Common myeloid progenitor, CD34-positive (primary cell): ENCODE data around the gene SACM1L.

Source experiments
- CTCF ChIA-PET: fragments of 350-600 bp; sonication (Branson Sonifier 250); formaldehyde crosslinking; loops from one replicate; lab custom pipeline; 2021; ENCODE audit warnings: antibody characterized with exemption; lab: Charles Lee
- POLR2A ChIA-PET: fragments of 350-600 bp; sonication (Branson Sonifier 250); formaldehyde crosslinking; loops from one replicate; lab custom pipeline; 2021; ENCODE audit warnings: antibody characterized with exemption; lab: Charles Lee
- DNase-seq, 3 donors: peaks; one replicate each; pipeline versions ENCODE4 v3.0.0 to v3.0.0-alpha.2; 2013
- H3K27ac ChIP-seq, 2 experiments: 1 replicate in 1 of 2; 2 replicates in 1 of 2; pipeline ENCODE4 v1.7.0; 2013; ENCODE audit warnings: inconsistent platforms in 2 of 2, low read length in 2 of 2, mild to moderate bottlenecking in 2 of 2, low read depth in 1 of 2, moderate library complexity in 1 of 2; ENCODE audit not compliant: severe bottlenecking in 2 of 2, insufficient read depth in 1 of 2, poor library complexity in 1 of 2
- H3K27me3 ChIP-seq, 5 experiments: replicated peaks in 2 of 5; 1 replicate in 3 of 5; 2 replicates in 2 of 5; pipeline versions ENCODE4 v1.6.1 to v1.7.0; 2013; ENCODE audit warnings: low read length in 4 of 5, mild to moderate bottlenecking in 2 of 5, moderate library complexity in 2 of 5, inconsistent platforms in 1 of 5; ENCODE audit not compliant: insufficient read depth in 5 of 5, control insufficient read depth in 4 of 5
- H3K36me3 ChIP-seq, 4 experiments: 1 replicate in 2 of 4; 2 replicates in 2 of 4; pipeline versions ENCODE4 v1.6.1 to v1.7.0; 2013; ENCODE audit warnings: low read length in 3 of 4, control low read depth in 1 of 4, mild to moderate bottlenecking in 1 of 4; ENCODE audit not compliant: control insufficient read depth in 4 of 4, insufficient read depth in 4 of 4
- H3K4me1 ChIP-seq, 4 experiments: 1 replicate in 3 of 4; 2 replicates in 1 of 4; pipeline versions ENCODE4 v1.6.1 to v1.7.1; 2013; ENCODE audit warnings: low read length in 3 of 4, mild to moderate bottlenecking in 3 of 4, control low read depth in 1 of 4, inconsistent platforms in 1 of 4, moderate library complexity in 1 of 4; ENCODE audit not compliant: control insufficient read depth in 4 of 4, insufficient read depth in 4 of 4; ENCODE audit errors: control extremely low read depth in 1 of 4
- H3K4me3 ChIP-seq, 7 experiments: 1 replicate in 4 of 7; 2 replicates in 3 of 7; pipeline versions ENCODE4 v1.5.1 to v1.7.0; 2013; ENCODE audit warnings: mild to moderate bottlenecking in 7 of 7, low read length in 6 of 7, moderate library complexity in 6 of 7, inconsistent platforms in 2 of 7, low read depth in 2 of 7, control low read depth in 1 of 7; ENCODE audit not compliant: insufficient read depth in 4 of 7, control insufficient read depth in 1 of 7; ENCODE audit errors: extremely low read depth in 1 of 7
- H3K9me3 ChIP-seq, 5 experiments: 1 replicate in 4 of 5; 2 replicates in 1 of 5; pipeline versions ENCODE4 v1.6.1 to v1.7.1; 2013; ENCODE audit warnings: low read length in 4 of 5, mild to moderate bottlenecking in 2 of 5, inconsistent platforms in 1 of 5, low read depth in 1 of 5, moderate library complexity in 1 of 5; ENCODE audit not compliant: control insufficient read depth in 4 of 5, insufficient read depth in 2 of 5; ENCODE audit errors: control extremely low read depth in 1 of 5
- WGBS: methylation state at CpG from one replicate; pipeline ENCODE4 v1.1.5; 2013; ENCODE audit not compliant: insufficient coverage; 5-methylcytosine and 5-hydroxymethylcytosine counted together

SACM1L gene

DNA sequence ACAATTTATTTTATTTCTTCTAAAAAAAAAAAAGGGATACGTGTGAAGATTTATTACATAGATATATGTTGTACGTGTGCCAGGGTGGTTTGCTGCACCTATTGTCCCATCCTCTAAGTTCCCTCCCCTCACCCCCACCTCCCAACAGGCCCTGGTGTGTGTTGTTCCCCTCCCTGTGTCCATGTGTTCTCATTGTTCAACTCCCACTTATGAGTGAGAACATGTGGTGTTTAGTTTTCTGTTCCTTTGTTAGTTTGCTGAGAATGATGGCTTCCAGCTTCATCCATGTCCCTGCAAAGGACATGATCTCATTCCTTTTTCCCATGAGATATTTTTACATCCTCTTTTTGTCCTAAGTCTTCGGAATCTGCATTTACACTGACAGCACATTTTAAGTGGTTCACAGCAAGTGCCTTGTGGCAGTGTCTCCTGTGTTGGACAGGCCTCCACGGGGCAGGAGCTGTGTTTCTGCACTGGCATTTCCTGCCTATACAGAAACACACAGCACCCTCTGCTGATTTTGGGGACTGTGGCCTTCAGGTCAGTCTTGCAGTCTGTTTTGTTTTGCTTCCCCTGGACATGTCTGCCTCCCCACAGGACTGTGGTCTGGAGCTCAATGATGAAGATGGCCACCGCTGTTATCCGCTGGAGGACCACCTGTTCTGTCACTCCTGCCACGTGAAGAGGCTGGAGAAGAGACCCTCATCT, 12.7 kb upstream of the SACM1L start:
- ChIA-PET POLR2A (no interaction called here), CTCF (interaction anchor here (0.8 to 5.4 kb wide), 4 partner anchors 9 to 169 kb away, joined by 3 to 42 read pairs (median 4); no protein-coding TSS in a partner anchor)

DNA sequence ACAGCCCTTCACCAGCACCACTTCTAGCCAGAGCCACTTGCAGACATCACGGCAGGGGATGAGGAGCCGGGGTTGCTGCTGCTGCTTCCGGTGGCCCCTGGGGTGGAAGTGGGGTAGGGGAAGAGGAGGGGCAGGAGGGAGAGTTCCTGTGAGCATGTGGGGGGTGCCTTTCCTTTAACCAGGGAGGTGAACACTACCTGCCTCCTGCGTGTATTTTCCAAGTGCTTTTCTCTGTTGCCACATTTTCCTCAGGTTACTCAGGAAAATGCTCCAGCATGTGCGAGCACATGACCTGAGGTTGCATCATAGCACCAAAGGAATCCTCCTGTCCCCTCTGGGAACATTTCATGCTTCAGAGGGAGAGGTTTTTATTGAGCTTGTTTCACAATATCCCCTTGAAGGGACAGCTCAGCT, 12.2 kb upstream of the SACM1L start:
- H3K27ac ChIP-seq = peak overlapping the region in 1 of 2 experiments; percentile 25
- H3K4me3 ChIP-seq = peak overlapping the region in 3 of 7 experiments; percentile 0 to 58 (median 20)
- peaks cover 7 to 57% (median 37%) of the 10 kb centered on the region in 4 experiments for H3K36me3 ChIP-seq
- ChIA-PET POLR2A (no interaction called here), CTCF (interaction anchor here (0.8 to 5.4 kb wide), 8 partner anchors 10 to 169 kb away, joined by 3 to 42 read pairs (median 4); no protein-coding TSS in a partner anchor)
- peaks cover 8 to 42% (median 27%) of the 10 kb centered on the region in 4 experiments for H3K4me1 ChIP-seq
- WGBS = 0% methylated on average over 1 of the region's 5 CpGs
- H3K27me3 ChIP-seq = no peaks in the 10 kb centered on the region
- DNase-seq = peak in 2 of 3 donors; percentile 58 to 74
- no peaks in the 10 kb centered on the region for H3K9me3 ChIP-seq

More for the DNA sequence above, 12.7 kb upstream of the SACM1L start:
- H3K27ac ChIP-seq = peak overlapping the region in 1 of 2 experiments; percentile 25
- DNase-seq = no peak
- H3K9me3 ChIP-seq = no peaks in the 10 kb centered on the region
- peaks cover 8 to 42% (median 27%) of the 10 kb centered on the region in 4 experiments for H3K4me1 ChIP-seq
- 40% methylated on average over 5 of the region's 7 CpGs for WGBS
- H3K27me3 ChIP-seq = no peaks in the 10 kb centered on the region
- peak overlapping the region in 3 of 7 experiments; percentile 0 to 58 (median 20) for H3K4me3 ChIP-seq
- H3K36me3 ChIP-seq = peaks cover 11 to 59% (median 41%) of the 10 kb centered on the region in 4 experiments

DNA sequence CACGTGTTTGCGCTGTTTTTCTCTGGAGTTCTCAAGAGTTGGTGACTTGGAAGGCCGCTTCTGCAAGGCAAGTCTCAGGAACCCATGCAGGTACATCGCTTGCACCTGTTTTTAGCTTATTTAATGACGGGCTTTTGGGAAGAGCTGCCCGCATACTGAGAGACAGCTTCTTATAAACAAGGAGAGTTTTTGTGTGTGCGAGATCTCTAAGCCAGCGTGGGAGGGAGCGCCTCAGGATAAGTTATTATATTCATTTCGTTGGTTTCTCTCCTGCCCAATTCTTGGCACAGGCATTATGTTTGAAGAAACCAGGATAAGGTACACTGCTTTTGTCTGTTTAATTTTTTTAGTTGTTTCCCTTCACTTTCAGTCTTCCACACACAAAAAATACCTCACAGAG, 11.4 kb upstream of the SACM1L start:
- peaks cover 3 to 57% (median 34%) of the 10 kb centered on the region in 4 experiments for H3K36me3 ChIP-seq
- no peak overlapping the region for H3K27ac ChIP-seq
- H3K27me3 ChIP-seq = no peaks in the 10 kb centered on the region
- H3K4me3 ChIP-seq = no peak overlapping the region
- WGBS = 100% methylated on average over 9 of the region's 10 CpGs
- H3K9me3 ChIP-seq = no peaks in the 10 kb centered on the region
- POLR2A ChIA-PET = no interaction called here
- H3K4me1 ChIP-seq = peaks cover 8 to 42% (median 27%) of the 10 kb centered on the region in 4 experiments
- DNase-seq = no peak
- CTCF ChIA-PET = interaction anchor here (0.8 to 5.4 kb wide), 7 partner anchors 11 to 24 kb away, joined by 3 to 42 read pairs (median 4); no protein-coding TSS in a partner anchor

DNA sequence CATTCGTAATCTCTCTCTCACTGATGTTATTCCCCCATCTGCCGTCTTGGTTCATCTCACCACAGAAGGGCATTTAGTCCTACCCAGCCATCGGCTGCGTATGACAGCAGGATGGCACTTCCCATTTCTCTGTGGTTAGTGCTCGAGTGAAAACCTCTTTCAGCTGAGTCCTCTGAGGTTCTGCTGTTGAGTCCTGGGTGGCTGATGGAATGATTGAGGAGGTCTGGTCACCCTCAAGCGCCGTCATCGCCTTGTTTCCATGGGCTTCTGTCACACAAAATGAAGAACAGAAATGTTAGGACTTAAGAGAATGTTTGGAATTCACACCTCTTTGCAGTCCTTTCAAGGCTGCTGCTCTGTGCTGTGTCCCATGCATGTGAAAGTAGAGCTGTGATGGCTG, 9.4 kb upstream of the SACM1L start:
- 50% methylated on average over 8 of the region's 8 CpGs for WGBS
- ChIA-PET CTCF (interaction anchor here (0.8 to 5.4 kb wide), 3 partner anchors 13 to 168 kb away, joined by 3 to 42 read pairs (median 4); no protein-coding TSS in a partner anchor), POLR2A (interaction anchor here (0.9 kb wide), 1 partner anchor 14 kb away, joined by 3 read pairs; no protein-coding TSS in a partner anchor)
- Histone ChIP-seq H3K4me3 (no peak overlapping the region), H3K36me3 (peaks cover 3 to 40% (median 19%) of the 10 kb centered on the region in 4 experiments), H3K9me3 (no peaks in the 10 kb centered on the region), H3K27ac (peak overlapping the region in 1 of 2 experiments; percentile 2), H3K27me3 (no peaks in the 10 kb centered on the region), H3K4me1 (peaks cover 8 to 42% (median 27%) of the 10 kb centered on the region in 4 experiments)
- DNase-seq = peak; percentile 48 to 86 (median 84)

DNA sequence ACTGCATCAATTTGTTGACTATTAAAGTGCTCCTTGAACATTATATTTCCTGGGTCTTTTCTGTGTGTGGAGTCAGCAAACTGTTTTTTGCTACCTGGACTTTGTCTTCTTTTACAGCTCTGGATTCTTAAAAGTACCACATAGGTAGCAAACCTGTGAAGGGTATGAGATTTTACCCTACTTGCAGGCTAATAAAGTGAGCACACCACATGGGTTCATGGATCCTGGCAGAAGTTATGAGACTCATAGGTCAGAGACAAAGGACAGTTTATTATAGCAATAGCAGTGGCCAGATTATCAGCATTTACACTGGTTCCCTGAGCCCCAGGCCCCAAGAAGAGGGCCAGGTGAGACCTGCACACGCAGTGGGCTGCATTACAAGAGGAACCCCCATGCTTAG, 8.0 kb upstream of the SACM1L start:
- H3K4me1 ChIP-seq = peaks cover 8 to 35% (median 23%) of the 10 kb centered on the region in 4 experiments
- H3K27ac ChIP-seq = no peak overlapping the region
- POLR2A ChIA-PET = no interaction called here
- H3K4me3 ChIP-seq = no peak overlapping the region
- H3K27me3 ChIP-seq = no peaks in the 10 kb centered on the region
- 83% methylated on average over 1 of the region's 1 CpG for WGBS
- DNase-seq = no peak
- CTCF ChIA-PET = interaction anchor here (1.3 to 5.4 kb wide), 3 partner anchors 10 to 26 kb away, joined by 3 to 42 read pairs (median 4); no protein-coding TSS in a partner anchor
- peaks cover 3 to 38% (median 17%) of the 10 kb centered on the region in 4 experiments for H3K36me3 ChIP-seq
- no peaks in the 10 kb centered on the region for H3K9me3 ChIP-seq

DNA sequence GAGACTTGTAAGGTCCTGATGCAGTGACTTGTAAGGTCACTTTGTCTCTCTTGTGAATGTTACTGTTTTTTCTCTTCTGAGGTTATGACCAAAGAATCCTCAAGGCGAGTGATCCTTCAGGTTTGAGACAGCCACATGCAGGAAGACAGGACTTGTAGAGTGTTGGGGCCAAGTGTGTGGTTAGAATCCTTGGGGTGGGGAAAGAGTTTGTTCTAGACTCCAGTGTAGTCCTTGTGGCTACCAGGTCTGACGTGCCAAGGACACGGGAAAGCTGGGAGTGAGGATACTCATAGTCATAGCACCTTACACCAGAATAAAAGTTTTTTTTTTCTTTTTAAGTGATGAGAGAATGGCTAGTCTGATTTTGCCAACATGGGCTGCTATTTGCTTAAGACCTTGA, 7.3 kb upstream of the SACM1L start:
- Histone ChIP-seq H3K9me3 (no peaks in the 10 kb centered on the region), H3K27ac (no peak overlapping the region), H3K4me1 (peaks cover 7 to 29% (median 16%) of the 10 kb centered on the region in 4 experiments), H3K4me3 (no peak overlapping the region), H3K36me3 (peaks cover 3 to 38% (median 17%) of the 10 kb centered on the region in 4 experiments), H3K27me3 (no peaks in the 10 kb centered on the region)
- no peak for DNase-seq
- ChIA-PET POLR2A (no interaction called here), CTCF (no interaction called here)
- WGBS = 100% methylated on average over 1 of the region's 3 CpGs

DNA sequence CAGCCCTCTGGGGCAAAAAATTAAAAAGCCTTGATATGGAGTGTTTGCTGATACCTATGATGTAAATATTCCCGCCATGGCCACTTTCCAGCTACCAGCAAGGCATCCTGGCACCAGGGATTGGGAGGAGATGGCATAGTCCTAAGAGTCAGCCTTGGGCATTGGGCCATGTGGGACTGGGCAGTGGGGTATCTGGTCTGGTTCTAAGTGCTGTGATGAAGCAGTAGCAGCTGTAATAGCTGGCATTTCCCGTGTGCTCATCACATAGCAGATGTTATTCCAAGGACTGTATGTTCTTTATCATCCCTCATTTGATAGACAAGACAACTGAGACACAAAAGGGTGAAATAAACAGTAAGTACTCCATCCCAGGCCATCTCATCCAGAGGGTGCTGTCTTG, 6.9 kb upstream of the SACM1L start:
- Histone ChIP-seq H3K4me3 (no peak overlapping the region), H3K9me3 (no peaks in the 10 kb centered on the region), H3K4me1 (peaks cover 4 to 24% (median 12%) of the 10 kb centered on the region in 4 experiments), H3K27ac (no peak overlapping the region), H3K36me3 (peaks cover 3 to 38% (median 17%) of the 10 kb centered on the region in 4 experiments), H3K27me3 (no peaks in the 10 kb centered on the region)
- CTCF ChIA-PET = no interaction called here
- DNase-seq = no peak
- POLR2A ChIA-PET = no interaction called here
- 100% methylated on average over 1 of the region's 2 CpGs for WGBS
